ENCODE results near the gene CDKL1.

The CDKL1 gene

GRCh38 chr14:50381823-50382287 is 14.8 kb downstream of the CDKL1 start:
- TF ChIP-seq PKNOX1 (IDR thresholded peaks at IDR 0.05) (no peak), FOXM1 (IDR thresholded peaks at IDR 0.05; ENCODE audit: borderline replicate concordance) (no peak), FOXA1 (IDR thresholded peaks at IDR 0.05) (no peak), FOXK2 (IDR thresholded peaks at IDR 0.05) (no peak), CTBP1 (IDR thresholded peaks at IDR 0.05; ENCODE audit: borderline replicate concordance) (no peak), BHLHE40 (IDR thresholded peaks at IDR 0.05; ENCODE audit: borderline replicate concordance) (no peak)
- DNase-seq (ENCODE audit: extremely low spot score), result no peak
- POLR2A ChIA-PET, result no interaction called here
- CTCF ChIA-PET, result no interaction called here

- CTCF ChIA-PET, result interaction anchor here (0.6 kb wide), 1 partner anchor 61 kb away, joined by 3 read pairs; no protein-coding TSS in a partner anchor
- no peak for DNase-seq (ENCODE audit: extremely low spot score)
- POLR2A ChIA-PET, result no interaction called here
- TF ChIP-seq FOXM1 (IDR thresholded peaks at IDR 0.05; ENCODE audit: borderline replicate concordance) (no peak), HDGF (IDR thresholded peaks at IDR 0.05; ENCODE audit: borderline replicate concordance) (no peak), BHLHE40 (IDR thresholded peaks at IDR 0.05; ENCODE audit: borderline replicate concordance) (no peak), L3MBTL2 (conservative IDR thresholded peaks at IDR 0.05) (no peak), SUZ12 (IDR thresholded peaks at IDR 0.05) (no peak), NFRKB (IDR thresholded peaks at IDR 0.05) (no peak), FOXA1 (IDR thresholded peaks at IDR 0.05) (no peak), ARNT (IDR thresholded peaks at IDR 0.05) (no peak), PKNOX1 (IDR thresholded peaks at IDR 0.05) (no peak), FOXK2 (IDR thresholded peaks at IDR 0.05) (no peak)
These were observed 15.7 kb downstream of the CDKL1 start for GRCh38 chr14:50381008-50381407.

GRCh38 chr14:50380455-50380854 is 16.2 kb downstream of the CDKL1 start:
- no peak for TF ChIP-seq BHLHE40 (IDR thresholded peaks at IDR 0.05; ENCODE audit: borderline replicate concordance)
- no peak for TF ChIP-seq FOXM1 (IDR thresholded peaks at IDR 0.05; ENCODE audit: borderline replicate concordance)
- no peak for TF ChIP-seq FOXK2 (IDR thresholded peaks at IDR 0.05)
- TF ChIP-seq ZNF384 (IDR thresholded peaks at IDR 0.05), result no peak
- no peak for TF ChIP-seq TARDBP (IDR thresholded peaks at IDR 0.05)
- no peak for TF ChIP-seq FOXA1 (IDR thresholded peaks at IDR 0.05)
- TF ChIP-seq NFRKB (IDR thresholded peaks at IDR 0.05), result no peak
- TF ChIP-seq LEF1 (IDR thresholded peaks at IDR 0.05; ENCODE audit: borderline replicate concordance), result no peak
- no peak for TF ChIP-seq CTBP1 (IDR thresholded peaks at IDR 0.05; ENCODE audit: borderline replicate concordance)
- no peak for TF ChIP-seq HDGF (IDR thresholded peaks at IDR 0.05; ENCODE audit: borderline replicate concordance)
- ChIA-PET POLR2A (no interaction called here), CTCF (no interaction called here)
- DNase-seq (ENCODE audit: extremely low spot score), result no peak

- ChIA-PET POLR2A (no interaction called here), CTCF (no interaction called here)
- no peak for TF ChIP-seq BHLHE40 (IDR thresholded peaks at IDR 0.05; ENCODE audit: borderline replicate concordance)
- TF ChIP-seq FOXA1 (IDR thresholded peaks at IDR 0.05), result no peak
- no peak for TF ChIP-seq L3MBTL2 (conservative IDR thresholded peaks at IDR 0.05)
- no peak for TF ChIP-seq ELF4 (IDR thresholded peaks at IDR 0.05)
- TF ChIP-seq SUZ12 (IDR thresholded peaks at IDR 0.05), result no peak
- DNase-seq (ENCODE audit: extremely low spot score), result no peak
These were observed 17.1 kb downstream of the CDKL1 start for GRCh38 chr14:50379563-50379962.

- ChIA-PET POLR2A (interaction anchor here (1.2 kb wide), 1 partner anchor 66 kb away, joined by 3 read pairs; the partner anchor contains the start of genes DMAC2L and L2HGDH), CTCF (no interaction called here)
- TF ChIP-seq L3MBTL2 (conservative IDR thresholded peaks at IDR 0.05), result no peak
- TF ChIP-seq TARDBP (IDR thresholded peaks at IDR 0.05), result no peak
- no peak for TF ChIP-seq ARNT (IDR thresholded peaks at IDR 0.05)
- TF ChIP-seq FOXM1 (IDR thresholded peaks at IDR 0.05; ENCODE audit: borderline replicate concordance), result no peak
- TF ChIP-seq BHLHE40 (IDR thresholded peaks at IDR 0.05; ENCODE audit: borderline replicate concordance), result no peak
- no peak for TF ChIP-seq SP1 (IDR thresholded peaks at IDR 0.05)
- TF ChIP-seq ELF4 (IDR thresholded peaks at IDR 0.05), result no peak
- no peak for TF ChIP-seq FOXA1 (IDR thresholded peaks at IDR 0.05)
- no peak for TF ChIP-seq CTBP1 (IDR thresholded peaks at IDR 0.05; ENCODE audit: borderline replicate concordance)
- no peak for TF ChIP-seq PKNOX1 (IDR thresholded peaks at IDR 0.05)
- no peak for TF ChIP-seq SUZ12 (IDR thresholded peaks at IDR 0.05)
- no peak for TF ChIP-seq HDGF (IDR thresholded peaks at IDR 0.05; ENCODE audit: borderline replicate concordance)
- DNase-seq (ENCODE audit: extremely low spot score), result no peak
These were observed 19.1 kb downstream of the CDKL1 start for GRCh38 chr14:50377550-50378085.

- DNase-seq (ENCODE audit: extremely low spot score), result no peak
- POLR2A ChIA-PET, result no interaction called here
- TF ChIP-seq BHLHE40 (IDR thresholded peaks at IDR 0.05; ENCODE audit: borderline replicate concordance) (no peak), TARDBP (IDR thresholded peaks at IDR 0.05) (no peak), LEF1 (IDR thresholded peaks at IDR 0.05; ENCODE audit: borderline replicate concordance) (no peak), ELF4 (IDR thresholded peaks at IDR 0.05) (no peak), FOXA1 (IDR thresholded peaks at IDR 0.05) (no peak), NFRKB (IDR thresholded peaks at IDR 0.05) (no peak), SUZ12 (IDR thresholded peaks at IDR 0.05) (no peak), PKNOX1 (IDR thresholded peaks at IDR 0.05) (no peak), HDGF (IDR thresholded peaks at IDR 0.05; ENCODE audit: borderline replicate concordance) (no peak), ZNF384 (IDR thresholded peaks at IDR 0.05) (no peak)
- CTCF ChIA-PET, result no interaction called here
These were observed 20.9 kb downstream of the CDKL1 start for GRCh38 chr14:50375760-50376159.
